WI38 (cell line): ENCODE results near the gene NOTCH1.

ENCODE experiments used
- H3K4me3 ChIP-seq: 2 replicates; pipeline ENCODE4 v1.5.1; 2011; ENCODE audit warnings: low read depth, mild to moderate bottlenecking, control low read depth, low read length
- CTCF ChIP-seq: IDR thresholded peaks from 2 replicates; pipeline ENCODE4 v1.5.1; 2012; ENCODE audit warnings: low read depth, mild to moderate bottlenecking, control low read depth, low read length

Gene NOTCH1

GRCh38 chr9:136508729-136509500 lies 36.9 kb downstream of the NOTCH1 start:
- TF ChIP-seq CTCF = no peak
- no peak overlapping the region for H3K4me3 ChIP-seq

GRCh38 chr9:136507992-136508375 lies 37.9 kb downstream of the NOTCH1 start:
- no peak for TF ChIP-seq CTCF
- H3K4me3 ChIP-seq = no peak overlapping the region

- TF ChIP-seq CTCF = no peak
Measured at GRCh38 chr9:136507221-136507991, 38.4 kb downstream of the NOTCH1 start.

GRCh38 chr9:136506425-136506824 lies 39.4 kb downstream of the NOTCH1 start:
- H3K4me3 ChIP-seq = no peak overlapping the region
- no peak for TF ChIP-seq CTCF

More at GRCh38 chr9:136507221-136507991, 38.4 kb downstream of the NOTCH1 start:
- H3K4me3 ChIP-seq = no peak overlapping the region

GRCh38 chr9:136505406-136506403 lies 40.1 kb downstream of the NOTCH1 start:
- TF ChIP-seq CTCF = no peak
- no peak overlapping the region for H3K4me3 ChIP-seq

- H3K4me3 ChIP-seq = no peak overlapping the region
- no peak for TF ChIP-seq CTCF
Measured at GRCh38 chr9:136504512-136505348, 41.1 kb downstream of the NOTCH1 start.
